8988T (cell line): ENCODE data around the gene SMPDL3A.
A peak's percentile ranks its signal among the peaks of the same experiment; 100 is the strongest.

ENCODE experiments used
- DNase-seq: peaks from one replicate; pipeline ENCODE4 v3.0.0; 2011

The SMPDL3A gene

DNA sequence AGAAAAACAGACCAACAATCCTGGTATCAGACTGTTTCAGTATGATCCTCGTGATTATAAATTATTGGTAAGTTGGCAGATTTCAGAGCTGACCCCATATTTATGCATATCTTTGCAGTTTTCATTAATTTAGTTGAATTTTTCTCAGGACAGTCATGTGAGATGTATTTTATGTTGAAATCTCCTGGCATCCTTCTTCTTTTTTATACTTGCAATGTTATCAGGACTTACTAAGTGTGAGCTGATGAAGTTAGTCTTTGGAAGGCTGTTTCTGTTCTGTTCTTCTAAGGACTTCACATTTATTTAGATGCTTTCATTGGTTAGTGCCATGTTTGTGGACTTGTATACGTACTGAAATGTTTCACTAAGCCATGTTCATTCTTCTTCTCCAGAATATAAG is 17.2 kb downstream of the SMPDL3A start:
- no peak for DNase-seq

DNA sequence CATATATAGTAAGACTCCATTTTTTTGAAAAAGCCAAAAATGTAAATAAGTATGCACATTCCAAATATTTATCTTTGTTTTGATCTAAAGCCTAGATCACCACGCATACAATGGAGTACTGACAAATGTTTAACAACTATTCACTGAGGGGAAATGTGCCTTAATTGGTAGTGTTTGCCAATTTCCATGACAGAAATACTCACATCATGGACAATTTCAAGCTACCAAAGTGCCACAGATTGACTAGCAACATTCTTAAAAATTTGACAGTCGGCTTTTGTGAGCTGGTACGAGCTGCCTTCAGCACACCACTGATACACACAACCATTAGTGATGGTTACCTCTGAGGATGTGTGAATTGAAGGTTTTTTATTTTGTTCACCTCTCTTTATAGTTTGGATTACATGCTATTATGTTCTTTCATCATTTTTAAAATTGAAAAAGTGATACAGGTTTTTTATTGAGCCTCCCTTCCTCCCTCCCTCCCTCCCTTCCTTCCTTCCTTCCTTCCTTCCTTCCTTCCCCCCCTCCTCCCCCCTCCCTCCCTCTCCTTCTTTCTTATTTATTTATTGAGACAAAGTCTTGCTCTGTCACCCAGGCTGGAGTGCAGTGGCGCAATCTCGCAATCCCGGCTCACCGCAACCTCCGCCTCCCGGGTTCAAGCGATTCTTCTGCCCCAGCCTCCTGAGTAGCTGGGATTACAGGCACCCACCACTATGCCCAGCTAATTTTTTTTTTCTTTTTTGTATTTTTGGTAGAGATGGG is 19.2 kb downstream of the SMPDL3A start:
- no peak for DNase-seq

DNA sequence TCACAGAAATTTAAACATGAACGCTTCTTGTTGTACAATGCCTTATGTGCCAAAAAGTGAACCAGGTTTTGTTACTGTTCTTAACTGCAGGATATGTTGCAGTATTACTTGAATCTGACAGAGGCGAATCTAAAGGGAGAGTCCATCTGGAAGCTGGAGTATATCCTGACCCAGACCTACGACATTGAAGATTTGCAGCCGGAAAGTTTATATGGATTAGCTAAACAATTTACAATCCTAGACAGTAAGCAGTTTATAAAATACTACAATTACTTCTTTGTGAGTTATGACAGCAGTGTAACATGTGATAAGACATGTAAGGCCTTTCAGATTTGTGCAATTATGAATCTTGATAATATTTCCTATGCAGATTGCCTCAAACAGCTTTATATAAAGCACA is 19.9 kb downstream of the SMPDL3A start:
- DNase-seq, result no peak

DNA sequence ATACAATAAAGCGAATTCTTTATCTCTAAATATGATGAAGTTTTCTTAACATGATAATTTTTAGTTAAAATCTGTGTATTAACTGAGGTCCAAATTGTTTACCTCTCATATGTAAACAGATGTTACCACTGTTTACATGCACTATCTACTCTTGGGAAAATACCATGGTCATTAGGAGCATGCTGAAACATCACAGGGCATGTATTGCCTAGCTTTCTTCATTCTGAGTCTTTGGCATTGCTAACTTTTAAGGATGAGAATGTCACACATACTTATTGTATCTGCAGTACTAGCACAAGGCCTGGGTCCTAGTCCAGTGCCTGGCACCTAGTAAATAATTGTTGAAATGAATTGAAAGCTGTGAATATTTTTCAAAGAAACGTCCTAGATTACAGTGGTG is 20.6 kb downstream of the SMPDL3A start:
- no peak for DNase-seq

DNA sequence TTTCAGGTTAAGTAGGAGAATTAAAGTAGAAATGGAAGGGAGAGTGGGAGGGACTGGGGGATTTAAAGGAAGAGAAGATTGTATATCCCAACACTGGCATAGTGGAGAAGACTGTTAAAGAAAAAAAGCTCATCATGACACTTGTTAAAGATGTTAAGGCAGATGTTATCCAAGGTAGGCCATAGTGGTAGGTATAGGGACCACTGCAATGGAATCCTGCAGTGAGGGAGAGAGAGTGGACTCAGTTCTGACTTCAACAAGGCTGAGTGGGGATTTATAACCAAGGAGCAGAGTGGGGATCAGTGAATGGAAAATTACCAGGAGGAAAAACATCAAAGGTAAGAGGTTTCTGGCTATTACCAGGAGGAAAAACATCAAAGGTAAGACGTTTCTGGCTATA is 21.1 kb downstream of the SMPDL3A start:
- no peak for DNase-seq

DNA sequence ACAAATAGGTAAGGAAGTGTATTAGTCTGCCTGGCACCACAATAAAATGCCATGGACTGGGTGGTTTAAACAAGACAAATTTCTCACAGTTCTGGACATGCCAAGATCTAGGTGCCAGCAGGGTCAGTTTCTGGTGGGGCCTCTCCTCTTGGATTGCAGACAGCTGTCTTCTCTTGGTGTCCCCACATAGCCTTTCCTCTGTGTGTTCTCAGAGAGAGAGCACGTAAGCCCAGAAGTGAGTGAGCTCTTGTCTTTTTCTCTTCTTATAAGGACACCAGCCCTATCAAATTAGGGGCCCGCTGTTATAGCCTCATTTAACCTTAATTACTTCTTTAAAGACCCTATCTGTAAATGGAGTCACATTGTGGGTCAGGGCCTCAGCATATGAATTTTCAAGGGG is 28.3 kb downstream of the SMPDL3A start:
- no peak for DNase-seq

DNA sequence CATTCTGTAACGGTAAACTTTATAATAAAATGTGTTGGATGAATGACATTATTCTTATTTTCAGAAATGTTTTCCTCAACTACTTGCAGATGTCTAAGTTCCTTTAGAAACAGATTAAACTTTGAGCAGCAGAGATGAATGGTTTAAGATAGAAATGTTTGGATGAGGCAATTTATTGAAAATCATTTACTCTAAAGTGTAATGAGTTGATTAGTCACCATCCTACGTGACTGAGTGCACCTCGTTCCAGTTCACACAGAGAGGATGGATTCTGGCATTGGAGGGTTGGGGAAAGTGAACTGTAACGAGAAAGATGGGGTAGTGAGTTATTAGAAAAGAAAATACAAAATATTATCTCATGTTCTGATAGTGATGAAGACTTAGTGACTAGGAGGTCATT is 28.7 kb downstream of the SMPDL3A start:
- no peak for DNase-seq

DNA sequence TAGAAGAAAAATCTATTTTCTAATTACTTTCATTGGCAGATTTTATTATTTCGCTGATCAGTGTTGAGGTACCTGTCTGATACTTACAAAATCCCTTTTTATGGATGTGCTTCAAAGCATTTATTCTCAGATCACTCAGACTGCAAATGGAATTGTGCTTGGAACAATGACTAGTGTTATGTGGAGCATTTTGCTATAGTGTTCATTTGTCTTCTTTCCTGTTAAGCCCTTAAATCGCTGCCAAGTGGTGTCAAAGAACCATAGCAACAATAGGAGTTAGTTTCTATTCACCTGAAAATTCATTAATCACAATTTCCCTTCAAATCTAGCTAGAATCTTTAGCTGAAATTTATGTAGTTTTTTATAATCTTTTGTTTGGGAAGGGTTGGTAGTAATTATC is 29.8 kb downstream of the SMPDL3A start:
- no peak for DNase-seq

DNA sequence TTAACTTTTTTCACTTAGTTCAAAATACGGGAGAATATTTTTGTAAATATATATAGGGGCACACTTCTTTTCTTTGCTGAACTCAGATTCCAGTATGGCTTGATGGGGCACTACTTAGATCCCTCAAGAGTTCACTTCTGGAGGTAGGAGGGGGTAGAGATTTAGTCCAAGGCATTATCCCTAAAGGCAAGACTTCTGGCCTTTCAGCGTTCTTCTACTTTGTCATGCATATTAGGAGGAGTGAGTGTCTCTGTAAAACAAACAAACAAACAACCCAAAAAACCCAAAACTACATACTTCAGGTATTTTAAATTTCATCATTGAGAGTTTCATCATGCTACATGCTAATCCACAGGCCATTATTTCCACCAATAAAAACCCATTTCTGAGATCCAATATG is 32.0 kb downstream of the SMPDL3A start:
- no peak for DNase-seq

DNA sequence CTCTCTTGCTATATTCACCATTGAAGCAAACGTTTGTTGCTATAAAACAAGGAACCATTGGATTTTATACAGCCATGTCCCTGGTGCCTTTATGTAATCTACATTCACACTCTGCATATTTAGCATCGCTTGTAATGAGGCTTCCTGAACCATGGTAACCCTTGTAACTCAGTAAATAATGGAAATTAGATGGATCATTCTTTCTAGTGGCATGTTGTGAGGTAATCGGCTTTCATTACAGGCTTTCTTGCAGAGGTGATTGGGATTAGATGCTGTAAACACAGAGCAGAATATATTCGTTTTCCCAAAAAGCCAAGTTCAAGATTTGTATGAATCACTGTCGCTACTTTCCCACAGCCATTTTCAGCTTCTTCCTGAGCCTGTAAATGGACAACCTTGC is 36.1 kb downstream of the SMPDL3A start:
- no peak for DNase-seq

DNA sequence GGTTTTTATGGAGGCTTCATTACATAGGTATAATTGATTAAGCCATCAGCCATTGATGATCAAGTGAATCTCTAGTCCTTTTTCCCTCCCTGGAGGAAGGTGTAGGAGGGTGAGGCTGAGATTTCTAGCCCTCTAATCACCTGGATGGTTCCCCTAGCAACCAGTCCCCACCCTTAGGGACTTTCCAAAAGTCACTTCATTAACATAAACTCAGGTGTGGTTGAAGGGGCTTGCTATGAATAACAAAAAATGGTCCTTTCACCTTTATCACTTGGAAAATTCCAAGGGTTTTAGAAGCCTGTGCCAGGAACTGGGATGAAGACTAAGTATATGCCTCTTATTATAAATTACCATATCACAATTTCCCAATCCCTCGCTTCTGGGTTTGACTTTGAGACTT is 40.4 kb downstream of the SMPDL3A start:
- DNase-seq, result no peak

DNA sequence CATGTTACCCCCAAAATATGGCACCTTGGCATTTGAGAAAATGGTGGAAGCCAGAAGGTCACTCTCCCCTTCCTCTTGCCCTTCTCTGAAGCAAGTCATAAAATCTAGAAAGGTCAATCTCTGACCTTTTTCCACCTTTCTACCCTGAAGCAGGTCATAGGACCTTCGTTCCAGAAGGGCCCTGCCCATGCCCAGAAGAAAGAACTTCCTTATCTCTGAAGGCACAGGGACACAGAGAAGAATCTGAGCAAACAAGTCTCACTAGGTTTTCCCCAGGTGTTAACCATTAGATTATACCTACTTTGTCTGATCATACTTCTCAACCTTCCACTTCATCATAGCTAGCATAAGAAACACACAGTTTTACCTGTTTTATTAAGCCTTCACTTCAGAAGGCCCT is 42.5 kb downstream of the SMPDL3A start:
- no peak for DNase-seq

DNA sequence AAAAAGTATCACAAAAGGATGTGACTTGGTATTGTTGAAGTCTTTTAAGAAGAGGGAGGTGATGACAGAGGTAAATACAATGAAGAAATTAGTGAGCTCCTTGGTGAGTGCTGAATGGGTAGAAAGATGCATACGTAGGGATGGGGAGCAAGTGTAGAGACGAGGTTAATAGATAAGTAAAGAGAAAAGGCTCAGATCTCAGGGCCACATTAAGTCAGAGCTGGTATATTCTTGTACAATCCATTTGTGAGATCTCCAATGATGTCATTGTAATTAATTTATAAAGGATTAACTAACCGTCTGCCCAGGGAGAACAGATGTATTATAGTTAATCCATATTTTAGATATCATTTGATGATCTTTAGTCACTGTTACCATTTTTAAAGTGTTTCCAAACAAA is 43.4 kb downstream of the SMPDL3A start:
- DNase-seq, result no peak

DNA sequence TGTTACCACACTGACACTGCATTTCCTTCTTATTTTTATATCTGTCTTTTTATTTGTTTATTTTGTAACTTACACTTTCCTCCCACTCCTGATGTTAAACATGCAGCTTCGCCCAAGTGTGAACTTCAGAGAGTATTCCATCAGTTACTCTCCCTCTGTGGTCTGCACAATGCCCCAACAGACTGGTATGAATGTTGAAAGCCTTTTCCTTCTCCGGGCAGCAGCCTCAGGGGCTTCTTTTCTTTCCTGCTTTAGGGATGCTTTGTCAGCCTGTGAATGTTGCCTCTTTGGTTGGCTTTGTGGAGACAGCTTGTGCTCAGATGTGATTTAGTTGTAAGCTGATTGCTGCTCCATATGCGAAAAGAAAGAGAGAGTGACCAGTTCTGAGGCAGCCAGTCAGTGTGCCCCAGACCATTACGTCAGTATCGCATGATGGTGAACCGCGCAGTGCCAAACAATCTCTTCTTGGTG is 44.0 kb downstream of the SMPDL3A start:
- no peak for DNase-seq

DNA sequence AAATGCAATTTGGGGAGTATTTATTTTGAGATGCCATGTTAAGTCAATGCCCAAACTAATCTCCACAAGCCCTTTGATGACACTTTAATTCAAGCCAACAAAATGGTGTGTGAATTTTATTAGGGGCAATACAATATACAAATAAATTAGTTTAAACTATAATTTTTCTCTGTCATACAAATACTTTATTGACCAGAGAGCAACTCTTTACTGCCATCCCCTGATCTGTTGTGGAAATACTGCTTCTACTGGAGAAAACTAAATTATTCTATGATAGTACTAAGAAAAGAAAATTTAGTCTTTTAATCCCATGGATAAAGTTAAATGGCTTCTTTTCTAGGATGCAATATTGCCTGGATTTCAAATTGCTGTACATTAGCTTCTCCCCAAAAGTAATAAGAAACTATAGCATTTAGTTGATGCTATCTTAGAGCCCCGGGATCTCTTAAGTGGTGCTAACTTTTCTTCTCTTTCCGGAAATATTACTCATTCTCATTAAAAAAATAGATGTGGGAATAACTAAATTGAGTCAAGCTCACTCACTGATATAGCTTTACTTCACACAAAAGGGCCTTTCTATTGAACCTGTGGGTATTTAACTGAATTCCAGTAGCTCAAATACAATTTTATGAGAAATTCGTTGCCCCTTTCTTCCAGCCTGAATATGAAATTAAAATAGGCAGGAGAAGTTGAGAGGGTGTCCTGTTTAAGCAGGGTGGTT is 49.2 kb downstream of the SMPDL3A start:
- no peak for DNase-seq

DNA sequence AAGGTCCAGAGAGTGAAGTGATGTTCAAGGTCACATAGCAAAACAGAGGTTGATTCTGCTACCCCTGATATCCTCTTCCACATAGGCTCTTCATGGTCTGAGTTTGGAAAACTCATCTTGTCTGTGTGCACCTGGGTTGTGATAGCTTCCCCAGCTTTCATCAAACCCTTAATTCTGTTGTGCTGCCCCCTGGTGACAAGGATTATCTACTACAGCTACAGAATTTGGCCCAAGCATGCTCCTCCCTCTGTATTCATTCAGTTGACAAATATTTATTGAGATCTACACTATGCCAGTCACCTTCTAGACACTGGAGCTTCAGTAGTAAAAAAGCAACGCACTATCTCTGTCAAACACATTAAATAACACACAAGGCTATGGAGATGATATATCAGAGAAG is 50.4 kb downstream of the SMPDL3A start:
- DNase-seq, result peak; percentile 57

DNA sequence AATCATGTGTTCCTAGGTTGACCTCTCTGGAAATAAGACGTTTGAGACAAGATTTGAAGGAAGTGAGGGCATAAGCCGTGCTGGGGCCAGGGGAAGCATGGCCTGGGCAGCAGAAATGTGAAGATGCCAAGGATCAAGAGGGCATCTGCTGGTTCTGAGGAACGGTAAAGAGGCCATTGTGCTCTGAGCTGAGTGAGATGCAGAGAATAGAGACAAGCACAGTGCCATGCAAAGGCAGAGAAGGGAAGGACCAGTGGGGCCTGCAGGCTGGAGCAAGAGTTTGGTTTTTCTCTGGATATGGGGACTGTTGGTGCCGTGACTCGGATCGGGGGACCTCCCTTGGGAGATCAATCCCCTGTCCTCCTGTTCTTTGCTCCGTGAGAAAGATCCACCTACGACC is 50.8 kb downstream of the SMPDL3A start:
- DNase-seq, result no peak

DNA sequence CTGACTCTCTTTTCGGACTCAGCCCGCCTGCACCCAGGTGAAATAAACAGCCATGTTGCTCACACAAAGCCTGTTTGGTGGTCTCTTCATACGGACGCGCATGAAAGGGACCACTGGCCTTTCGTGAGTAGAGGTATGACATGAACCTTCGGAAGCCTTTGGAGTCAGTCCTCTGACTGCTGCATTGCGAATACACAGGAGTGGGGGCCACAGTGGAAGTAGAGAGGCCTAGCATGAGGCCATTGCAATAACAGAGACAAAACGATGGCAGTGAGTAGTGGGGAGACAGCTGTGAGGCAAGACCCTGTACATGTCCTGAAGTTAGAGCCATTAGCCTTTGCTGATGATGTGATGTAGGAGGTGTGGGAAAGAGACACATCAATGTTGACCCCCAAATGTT is 56.4 kb downstream of the SMPDL3A start:
- DNase-seq, result no peak

DNA sequence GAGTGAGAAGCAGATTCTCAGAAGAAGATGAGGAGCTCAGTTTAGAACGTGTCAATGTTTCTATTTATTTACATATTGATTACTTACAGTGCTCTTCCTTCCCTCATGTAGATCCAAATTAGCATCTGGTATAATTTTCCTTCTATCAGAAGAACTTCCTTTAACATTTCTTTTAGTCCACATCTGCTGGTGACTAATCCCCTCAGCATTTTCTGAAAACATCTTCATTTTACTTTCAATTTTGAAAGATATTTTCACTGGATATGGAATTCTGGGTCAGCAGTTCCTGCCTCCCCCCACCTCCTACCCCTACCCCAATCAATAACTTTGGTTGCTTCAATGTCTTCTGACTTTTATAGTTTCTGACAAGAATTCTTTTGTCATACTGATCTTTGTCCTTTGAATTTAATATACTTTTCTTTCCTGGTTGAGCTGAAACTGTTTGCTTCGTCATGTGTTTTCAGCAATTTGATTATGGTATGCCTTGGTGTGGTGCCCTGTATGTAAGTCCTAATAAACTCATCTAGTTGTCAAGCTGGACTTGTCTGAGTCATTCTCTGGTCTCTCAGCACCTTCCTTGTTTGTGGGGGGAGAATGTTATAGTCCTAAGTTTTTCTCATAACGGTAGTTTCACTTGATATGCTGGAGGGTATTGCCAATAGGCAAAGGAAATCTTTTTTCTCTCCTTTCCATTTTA is 57.0 kb downstream of the SMPDL3A start:
- DNase-seq, result no peak

DNA sequence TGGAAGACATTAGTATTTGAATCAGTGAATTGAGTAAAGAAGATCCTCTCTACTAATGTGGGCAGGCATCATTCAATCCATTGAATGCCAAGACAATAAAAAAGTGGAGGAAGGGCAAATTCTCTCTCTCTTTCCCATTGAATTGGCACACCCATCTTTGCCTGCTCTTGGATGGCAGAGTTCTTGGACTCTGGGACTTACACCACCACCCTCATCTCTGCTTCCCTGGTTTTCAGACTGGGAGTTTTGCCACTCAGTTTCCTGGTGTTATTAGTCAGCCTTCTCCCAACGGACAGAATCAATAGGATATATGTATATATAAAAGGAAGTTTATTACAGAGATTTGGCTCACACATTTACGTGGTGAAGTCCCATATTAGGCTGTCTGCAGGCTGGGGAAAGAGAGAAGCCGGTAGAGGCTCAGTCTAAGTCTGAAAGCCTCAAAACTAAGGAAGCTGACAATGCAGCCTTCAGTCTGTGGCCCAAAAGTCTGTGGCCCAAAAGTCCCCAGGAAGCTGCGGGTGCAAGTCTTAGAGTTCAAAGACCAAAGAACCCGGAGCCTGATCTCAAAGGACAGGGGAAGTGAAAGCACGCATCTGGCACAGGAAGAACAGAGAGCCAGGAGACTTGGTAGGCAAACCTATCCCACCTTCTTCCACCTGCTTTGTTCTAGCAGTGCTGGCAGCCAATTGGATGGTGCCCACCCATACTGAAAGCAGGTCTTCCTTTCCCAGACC is 64.4 kb downstream of the SMPDL3A start:
- DNase-seq, result no peak
